OCI-LY7 (cell line): Measurements from ENCODE around the gene KATNBL1. TPM values are rescaled to one million over a fixed set of nuclear protein-coding genes. Genes with fewer than 3 reads are reported as not detected.

ENCODE experiments used
- BruUV-seq: library from RNA; stranded (reverse); fragments of 400-500 nt; replicated peaks from 2 replicates; lab custom pipeline; 2021; lab: Mats Ljungman, UMichigan
- CTCF ChIA-PET: fragments of 300-600 bp; sonication (Branson Sonifier 250); formaldehyde crosslinking; loops from one replicate; lab custom pipeline; 2022; ENCODE audit warnings: antibody characterized with exemption; ENCODE audit not compliant: unreplicated experiment; lab: Charles Lee
- POLR2A ChIA-PET: fragments of 300-600 bp; sonication (Branson Sonifier 250); formaldehyde crosslinking; loops from one replicate; lab custom pipeline; 2022; ENCODE audit warnings: antibody characterized with exemption; lab: Charles Lee
- DNase-seq: peaks from one replicate; pipeline ENCODE4 v3.0.0-alpha.2; 2015; ENCODE audit warnings: low spot score
- H2AFZ ChIP-seq: fragments of 200-600 bp; sonication (generic), shearing (Covaris generic); 2 replicates; pipeline ENCODE4 v1.6.1; 2014; ENCODE audit warnings: mild to moderate bottlenecking, antibody characterized with exemption, low read length, moderate library complexity
- H3K27ac ChIP-seq: fragments of 200-600 bp; sonication (generic); 2 replicates; pipeline ENCODE4 v1.5.1; 2014; ENCODE audit warnings: mixed run types, low read depth, mild to moderate bottlenecking, moderate library complexity, low read length, inconsistent platforms; ENCODE audit not compliant: poor library complexity, severe bottlenecking
- H3K36me3 ChIP-seq: fragments of 200-600 bp; sonication (generic); 2 replicates; pipeline ENCODE4 v1.6.1; 2014; ENCODE audit warnings: mild to moderate bottlenecking, antibody characterized with exemption, low read length, moderate library complexity, mixed read lengths; ENCODE audit not compliant: insufficient read depth
- H3K4me1 ChIP-seq: fragments of 200-600 bp; sonication (generic); 2 replicates; pipeline ENCODE4 v1.5.1; 2014; ENCODE audit warnings: mild to moderate bottlenecking, low read length; ENCODE audit not compliant: insufficient read depth, poor library complexity, severe bottlenecking
- H3K4me2 ChIP-seq: fragments of 200-600 bp; sonication (generic); 2 replicates; pipeline ENCODE4 v1.6.1; 2014; ENCODE audit warnings: mild to moderate bottlenecking, low read length
- H3K4me3 ChIP-seq: fragments of 200-600 bp; sonication (generic); 2 replicates; pipeline ENCODE4 v1.5.1; 2014; ENCODE audit warnings: mild to moderate bottlenecking, low read depth, low read length; ENCODE audit not compliant: poor library complexity, severe bottlenecking
- H3K79me2 ChIP-seq: fragments of 200-600 bp; sonication (generic); 2 replicates; pipeline ENCODE4 v1.6.1; 2016; ENCODE audit warnings: low read depth, mild to moderate bottlenecking, low read length, moderate library complexity, mixed read lengths; ENCODE audit not compliant: insufficient read depth
- H3K9me2 ChIP-seq: fragments of 200-600 bp; sonication (generic); 2 replicates; pipeline ENCODE4 v1.6.1; 2016; ENCODE audit warnings: mild to moderate bottlenecking, low read length, mixed read lengths; ENCODE audit not compliant: insufficient read depth
- H3K9me3 ChIP-seq: fragments of 200-600 bp; sonication (generic); 2 replicates; pipeline ENCODE4 v1.6.1; 2014; ENCODE audit warnings: mild to moderate bottlenecking, mixed run types, low read length, mixed read lengths
- H4K20me1 ChIP-seq: fragments of 200-600 bp; sonication (generic); 2 replicates; pipeline ENCODE4 v1.6.1; 2014; ENCODE audit warnings: mild to moderate bottlenecking, antibody characterized with exemption, low read length, moderate library complexity, mixed read lengths; ENCODE audit not compliant: insufficient read depth
- EZH2phosphoT487 ChIP-seq: fragments of 200-600 bp; sonication (generic); IDR thresholded peaks from 2 replicates; pipeline ENCODE4 v1.6.1; 2018; ENCODE audit warnings: low read depth, borderline replicate concordance, mild to moderate bottlenecking, mixed run types, antibody characterized with exemption, low read length, moderate library complexity, mixed read lengths
- intact Hi-C: fragments of 100-400 bp; cut with micrococcal nuclease; formaldehyde crosslinking; loops from one replicate; pipeline ENCODE4 v1.10.0; 2022; ENCODE audit not compliant: unreplicated experiment
- total RNA-seq, 2 experiments: library from RNA; depleted of rRNA in 1 of 2; stranded (reverse); fragments of >200 nt in 1 of 2; shearing (Covaris generic) in 1 of 2; gene quantifications; 2 replicates each; pipeline ENCODE4 v1.2.3, GENCODE V29; 2014 to 2022
- TF ChIP-seq, protein P1 (sequence below): fragments of 200-600 bp; sonication (generic); conservative IDR thresholded peaks from 2 replicates; pipeline ENCODE4 v1.5.1; 2014; ENCODE audit warnings: mild to moderate bottlenecking, antibody characterized with exemption, low read length, moderate library complexity, mixed read lengths

Gene KATNBL1
- total RNA-seq, 2 experiments from 2014 or later, result 44.8 to 64.6 TPM

GRCh38 chr15:34147371-34148140 lies 62.3 kb downstream of the KATNBL1 start:
- BruUV-seq, result no TSS peak
- Histone ChIP-seq H4K20me1 (no peaks in the 10 kb centered on the region), H2AFZ (no peak overlapping the region), H3K27ac (no peak overlapping the region), H3K4me3 (no peak overlapping the region), H3K4me1 (no peaks in the 10 kb centered on the region), H3K9me2 (no peaks in the 10 kb centered on the region), H3K4me2 (no peak overlapping the region), H3K9me3 (no peaks in the 10 kb centered on the region), H3K79me2 (no peaks in the 10 kb centered on the region), H3K36me3 (peaks cover 66% of the 10 kb centered on the region)
- TF ChIP-seq, protein P1, sequence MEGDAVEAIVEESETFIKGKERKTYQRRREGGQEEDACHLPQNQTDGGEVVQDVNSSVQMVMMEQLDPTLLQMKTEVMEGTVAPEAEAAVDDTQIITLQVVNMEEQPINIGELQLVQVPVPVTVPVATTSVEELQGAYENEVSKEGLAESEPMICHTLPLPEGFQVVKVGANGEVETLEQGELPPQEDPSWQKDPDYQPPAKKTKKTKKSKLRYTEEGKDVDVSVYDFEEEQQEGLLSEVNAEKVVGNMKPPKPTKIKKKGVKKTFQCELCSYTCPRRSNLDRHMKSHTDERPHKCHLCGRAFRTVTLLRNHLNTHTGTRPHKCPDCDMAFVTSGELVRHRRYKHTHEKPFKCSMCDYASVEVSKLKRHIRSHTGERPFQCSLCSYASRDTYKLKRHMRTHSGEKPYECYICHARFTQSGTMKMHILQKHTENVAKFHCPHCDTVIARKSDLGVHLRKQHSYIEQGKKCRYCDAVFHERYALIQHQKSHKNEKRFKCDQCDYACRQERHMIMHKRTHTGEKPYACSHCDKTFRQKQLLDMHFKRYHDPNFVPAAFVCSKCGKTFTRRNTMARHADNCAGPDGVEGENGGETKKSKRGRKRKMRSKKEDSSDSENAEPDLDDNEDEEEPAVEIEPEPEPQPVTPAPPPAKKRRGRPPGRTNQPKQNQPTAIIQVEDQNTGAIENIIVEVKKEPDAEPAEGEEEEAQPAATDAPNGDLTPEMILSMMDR, result no peak
- no peak for TF ChIP-seq EZH2phosphoT487
- intact Hi-C loops, result no loop called here
- DNase-seq, result no peak
- ChIA-PET POLR2A (no interaction called here), CTCF (no interaction called here)

- Histone ChIP-seq H3K4me3 (no peak overlapping the region), H2AFZ (no peak overlapping the region), H3K27ac (no peak overlapping the region), H3K4me2 (no peak overlapping the region), H4K20me1 (no peaks in the 10 kb centered on the region), H3K9me2 (no peaks in the 10 kb centered on the region), H3K9me3 (no peaks in the 10 kb centered on the region), H3K36me3 (no peaks in the 10 kb centered on the region), H3K79me2 (no peaks in the 10 kb centered on the region), H3K4me1 (no peaks in the 10 kb centered on the region)
- POLR2A ChIA-PET, result interaction anchor here (0.5 kb wide), 2 partner anchors 83 to 301 kb away, joined by 3 to 7 read pairs; no protein-coding TSS in a partner anchor
- intact Hi-C loops, result no loop called here
- no peak for TF ChIP-seq EZH2phosphoT487
- TF ChIP-seq, protein P1, result no peak
- no peak for DNase-seq
- CTCF ChIA-PET, result no interaction called here
- TSS peak; percentile 3 for BruUV-seq
Observed at GRCh38 chr15:34133511-34133910, 76.4 kb downstream of the KATNBL1 start.

DNA sequence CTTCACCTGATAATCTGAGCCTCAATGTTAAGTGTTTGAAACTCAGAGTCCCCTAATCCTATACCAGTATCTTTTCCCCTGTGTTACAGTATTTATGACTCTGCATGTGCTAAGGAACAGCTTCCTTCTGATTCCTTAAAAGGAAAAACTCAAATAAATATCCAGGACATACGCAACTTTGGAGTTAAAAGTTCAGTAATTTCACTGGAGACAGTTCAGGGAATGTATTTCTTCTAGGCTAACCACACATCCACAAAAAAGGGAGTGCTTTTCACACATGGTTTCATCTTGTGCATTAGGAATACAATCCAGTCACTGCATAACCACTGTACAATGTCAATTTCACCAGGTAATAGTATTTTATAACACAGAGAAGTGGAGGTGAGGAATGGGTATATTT lies 77.0 kb downstream of the KATNBL1 start:
- intact Hi-C loops, result no loop called here
- ChIA-PET POLR2A (interaction anchor here (0.5 to 1.2 kb wide), 6 partner anchors 10 to 351 kb away, joined by 3 to 7 read pairs (median 3); no protein-coding TSS in a partner anchor), CTCF (no interaction called here)
- no peak overlapping the region for H2AFZ ChIP-seq
- no peaks in the 10 kb centered on the region for H3K79me2 ChIP-seq
- H3K9me2 ChIP-seq, result no peaks in the 10 kb centered on the region
- H3K4me3 ChIP-seq, result no peak overlapping the region
- DNase-seq, result no peak
- BruUV-seq, result no TSS peak
- no peaks in the 10 kb centered on the region for H3K36me3 ChIP-seq
- no peak overlapping the region for H3K4me2 ChIP-seq
- H3K9me3 ChIP-seq, result no peaks in the 10 kb centered on the region
- no peaks in the 10 kb centered on the region for H3K4me1 ChIP-seq
- TF ChIP-seq, protein P1, result no peak
- no peak for TF ChIP-seq EZH2phosphoT487
- H4K20me1 ChIP-seq, result no peaks in the 10 kb centered on the region
- H3K27ac ChIP-seq, result no peak overlapping the region
